Ectodermal cell (in vitro differentiated cells): Measurements from ENCODE around the gene ZER1.
A peak's percentile ranks its signal among the peaks of the same experiment; 100 is the strongest.
"Not testable (repeated sequence)": the region's sequence is repeated elsewhere in the genome, so short reads cannot be mapped to it uniquely, and the experiment has no call there.

ENCODE experiments used
- H3K27ac ChIP-seq: 2 replicates; pipeline ENCODE4 v1.7.0; 2013; ENCODE audit warnings: mild to moderate bottlenecking, low read depth, low read length; ENCODE audit not compliant: insufficient read depth, poor library complexity, severe bottlenecking
- H3K27me3 ChIP-seq: 2 replicates; pipeline ENCODE4 v1.7.0; 2013; ENCODE audit warnings: mild to moderate bottlenecking, low read length; ENCODE audit not compliant: insufficient read depth, control insufficient read depth, poor library complexity, severe bottlenecking
- H3K36me3 ChIP-seq: one replicate; pipeline ENCODE4 v1.7.0; 2013; ENCODE audit warnings: low read length; ENCODE audit not compliant: control insufficient read depth, insufficient read depth
- H3K4me1 ChIP-seq: one replicate; pipeline ENCODE4 v1.7.0; 2013; ENCODE audit warnings: low read length; ENCODE audit not compliant: control insufficient read depth, insufficient read depth
- H3K4me3 ChIP-seq: 2 replicates; pipeline ENCODE4 v1.7.0; 2013; ENCODE audit warnings: low read depth, low read length, control low read depth; ENCODE audit not compliant: insufficient read depth
- H3K9me3 ChIP-seq: 2 replicates; pipeline ENCODE4 v1.7.0; 2013; ENCODE audit warnings: mild to moderate bottlenecking, low read length, moderate library complexity; ENCODE audit not compliant: control insufficient read depth
- WGBS, 2 experiments: methylation state at CpG; one replicate each; pipeline ENCODE4 v1.1.7; 2013; ENCODE audit warnings: missing lambda C conversion rate in 2 of 2; 5-methylcytosine and 5-hydroxymethylcytosine counted together

Gene ZER1

GRCh38 chr9:128788445-128788844 lies 16.7 kb upstream of the ZER1 start:
- peak overlapping the region; percentile 89 for H3K4me3 ChIP-seq

DNA sequence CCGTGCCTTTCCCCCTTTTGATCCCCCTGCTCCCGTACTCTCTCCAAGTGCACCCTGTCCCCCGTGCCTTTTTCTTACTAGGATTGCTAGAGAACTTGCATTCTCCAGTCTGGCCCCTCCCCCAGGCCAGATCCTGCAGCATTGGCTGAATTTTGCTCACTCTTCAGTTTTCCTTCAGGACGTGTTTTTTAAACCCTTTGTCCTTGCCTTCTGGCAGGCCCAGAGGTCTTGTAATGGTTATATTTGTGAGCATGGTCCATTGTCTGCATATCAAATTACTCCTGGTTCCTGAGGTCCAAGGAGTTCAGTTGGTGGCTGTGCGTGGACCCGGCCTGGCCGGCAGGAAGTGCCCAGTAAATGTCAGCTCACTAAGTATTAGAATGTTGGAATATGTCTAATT lies 15.9 kb upstream of the ZER1 start:
- 22 to 23% methylated on average over 6 of the region's 7 CpGs for WGBS, 2 experiments
- H3K27ac ChIP-seq = no peak overlapping the region

More at GRCh38 chr9:128788445-128788844, 16.7 kb upstream of the ZER1 start:
- Histone ChIP-seq H3K27ac (no peak overlapping the region), H3K36me3 (peaks cover 5% of the 10 kb centered on the region), H3K9me3 (no peaks in the 10 kb centered on the region), H3K4me1 (no peaks in the 10 kb centered on the region), H3K27me3 (no peaks in the 10 kb centered on the region)
- 89 to 97% methylated on average over 1 of the region's 1 CpG for WGBS, 2 experiments

DNA sequence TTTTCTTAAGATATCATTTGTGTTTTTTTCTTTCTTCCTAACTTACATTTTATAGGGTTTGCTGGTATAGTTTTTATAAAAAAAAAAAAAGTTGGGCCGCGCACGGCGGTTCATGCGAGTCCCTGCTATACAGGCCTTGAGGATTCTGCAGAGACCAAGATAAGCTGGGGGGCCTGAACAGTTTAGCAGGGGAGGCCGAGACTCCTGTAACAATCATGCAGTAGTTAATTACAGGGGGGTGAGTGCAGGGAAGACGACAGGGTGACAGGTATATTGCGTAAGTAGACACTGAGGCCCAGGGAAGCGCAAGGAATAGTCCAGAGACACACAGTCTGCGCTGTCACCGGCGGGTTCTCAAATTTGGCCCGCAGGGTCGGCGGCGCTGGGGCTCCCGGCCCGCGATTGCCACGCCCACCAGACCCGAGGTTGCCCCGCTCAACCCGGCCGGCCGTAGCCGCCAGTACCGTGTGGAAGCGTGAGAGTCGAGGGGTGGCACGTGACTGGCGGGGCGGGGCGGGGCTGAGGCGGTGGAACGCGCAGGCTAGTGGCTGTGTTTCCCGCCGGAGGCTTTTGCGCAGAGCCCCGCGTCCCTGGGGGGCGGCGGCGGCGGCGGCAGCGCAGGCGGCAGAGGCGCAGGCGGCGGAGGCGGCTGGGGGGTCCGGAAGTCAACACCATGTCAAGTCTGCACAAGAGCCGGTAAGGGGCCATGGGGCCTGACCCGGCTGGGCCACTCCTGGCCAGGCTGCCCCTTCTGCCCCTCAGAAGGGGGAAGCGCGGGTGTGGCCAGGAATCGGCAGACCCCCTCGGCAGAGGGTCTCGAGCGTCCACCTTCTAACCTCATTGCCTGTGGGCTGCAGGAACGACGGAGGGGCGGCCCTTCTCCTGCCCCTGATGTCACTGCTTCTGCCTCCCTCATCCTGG lies 15.2 kb upstream of the ZER1 start, which contains the start of gene TBC1D13:
TSS of gene TBC1D13 (plus strand) at position 573 of the 921 bp plus-strand sequence. CDS start at position 674, 101 bp downstream.
- H3K27ac ChIP-seq = peak within 1 kb of the TSS; percentile 74
- H3K4me1 ChIP-seq = no peaks in the 10 kb centered on the region
- H3K4me3 ChIP-seq = peak within 1 kb of the TSS; percentile 89
- WGBS, 2 experiments = 10% methylated on average over 64 of the region's 64 CpGs
- H3K36me3 ChIP-seq = peaks cover 3% of the 10 kb centered on the region
- no peaks in the 10 kb centered on the region for H3K27me3 ChIP-seq
- no peaks in the 10 kb centered on the region for H3K9me3 ChIP-seq

More for the DNA sequence above, 15.9 kb upstream of the ZER1 start:
- Histone ChIP-seq H3K27me3 (no peaks in the 10 kb centered on the region), H3K36me3 (peaks cover 3% of the 10 kb centered on the region), H3K4me1 (no peaks in the 10 kb centered on the region), H3K4me3 (peak overlapping the region; percentile 89), H3K9me3 (no peaks in the 10 kb centered on the region)

DNA sequence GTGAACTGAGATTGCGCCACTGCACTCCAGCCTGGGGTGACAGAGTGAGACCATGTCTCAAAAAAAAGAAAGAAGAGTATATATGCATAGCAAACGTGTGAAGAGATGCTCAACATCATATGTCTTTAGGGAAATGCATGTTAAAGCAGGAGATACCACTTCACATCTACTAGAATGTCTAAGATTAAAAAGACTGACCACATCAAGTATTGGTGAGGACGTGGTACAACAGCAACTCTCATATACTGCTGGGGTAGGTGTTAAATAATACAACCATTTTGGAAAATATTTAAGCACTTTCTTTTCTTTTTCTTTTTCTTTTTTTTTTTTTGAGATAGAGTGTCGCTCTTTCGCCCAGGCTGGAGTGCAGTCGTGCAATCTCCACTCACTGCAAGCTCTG lies 13.7 kb upstream of the ZER1 start:
- 92 to 98% methylated on average over 4 to 5 of the region's 6 CpGs for WGBS, 2 experiments
- no peak overlapping the region for H3K4me3 ChIP-seq
- no peaks in the 10 kb centered on the region for H3K36me3 ChIP-seq
- H3K27me3 ChIP-seq = no peaks in the 10 kb centered on the region
- H3K9me3 ChIP-seq = no peaks in the 10 kb centered on the region
- H3K27ac ChIP-seq = no peak overlapping the region
- H3K4me1 ChIP-seq = no peaks in the 10 kb centered on the region

DNA sequence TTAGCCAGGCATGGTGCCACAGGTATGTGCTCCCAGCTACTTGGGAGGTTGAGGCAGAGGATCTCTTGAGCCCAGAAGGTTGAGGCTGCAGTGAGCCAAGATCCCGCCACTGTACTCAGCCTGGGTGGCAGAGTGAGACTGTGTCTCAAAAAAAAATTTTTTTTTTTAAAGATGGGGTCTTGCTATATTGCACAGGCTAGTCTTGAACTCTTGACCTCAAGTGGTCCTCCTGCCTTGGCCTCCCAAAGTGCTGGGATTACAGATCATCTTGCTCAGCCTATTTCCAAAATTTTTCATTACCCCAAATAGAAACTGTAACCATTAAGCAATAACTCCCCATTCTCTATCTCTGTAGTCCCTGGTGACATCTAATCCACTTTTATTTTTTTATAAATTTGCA lies 10.9 kb upstream of the ZER1 start:
- WGBS, 2 experiments = 85 to 86% methylated on average over 1 of the region's 1 CpG
- Histone ChIP-seq H3K4me1 (no peaks in the 10 kb centered on the region), H3K27me3 (no peaks in the 10 kb centered on the region), H3K27ac (no peak overlapping the region), H3K36me3 (no peaks in the 10 kb centered on the region), H3K4me3 (no peak overlapping the region), H3K9me3 (no peaks in the 10 kb centered on the region)

GRCh38 chr9:128781187-128782070 lies 9.7 kb upstream of the ZER1 start:
- 81 to 93% methylated on average over 7 of the region's 7 CpGs for WGBS, 2 experiments
- Histone ChIP-seq H3K4me3 (no peak overlapping the region), H3K27ac (no peak overlapping the region), H3K4me1 (no peaks in the 10 kb centered on the region), H3K27me3 (no peaks in the 10 kb centered on the region), H3K9me3 (no peaks in the 10 kb centered on the region), H3K36me3 (no peaks in the 10 kb centered on the region)

GRCh38 chr9:128780093-128780492 lies 8.4 kb upstream of the ZER1 start:
- 95 to 97% methylated on average over 27 of the region's 27 CpGs for WGBS, 2 experiments
- not testable (repeated sequence) for H3K36me3 ChIP-seq, H3K9me3 ChIP-seq, H3K27me3 ChIP-seq, H3K4me3 ChIP-seq, H3K27ac ChIP-seq, H3K4me1 ChIP-seq

DNA sequence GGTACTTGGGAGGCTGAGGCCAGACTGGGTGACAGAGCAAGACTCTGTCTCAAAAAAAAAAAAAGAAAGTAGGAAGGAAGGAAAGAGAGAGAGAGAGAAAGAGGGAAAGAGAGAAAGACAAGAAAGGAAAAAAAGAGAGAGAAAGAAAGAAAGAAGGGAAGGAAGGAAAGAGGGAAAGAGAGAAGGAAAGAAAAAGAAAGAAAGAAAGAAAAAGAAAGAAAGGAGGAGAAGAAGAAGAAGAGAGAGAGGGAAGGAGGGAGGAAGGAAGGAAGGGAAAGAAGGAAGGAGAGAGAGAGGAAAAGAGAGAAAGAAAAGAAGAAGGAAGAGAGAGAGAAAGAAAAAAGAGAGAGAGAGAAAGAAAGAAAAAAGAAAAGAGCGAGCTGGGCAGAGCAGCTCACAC lies 3.1 kb upstream of the ZER1 start:
- no peaks in the 10 kb centered on the region for H3K36me3 ChIP-seq
- H3K4me1 ChIP-seq = peaks cover 5% of the 10 kb centered on the region
- H3K27ac ChIP-seq = no peak overlapping the region
- no peak overlapping the region for H3K4me3 ChIP-seq
- H3K9me3 ChIP-seq = no peaks in the 10 kb centered on the region
- no peaks in the 10 kb centered on the region for H3K27me3 ChIP-seq
- 89 to 97% methylated on average over 1 of the region's 1 CpG for WGBS, 2 experiments

- Histone ChIP-seq H3K36me3 (no peaks in the 10 kb centered on the region), H3K4me1 (peaks cover 5% of the 10 kb centered on the region), H3K4me3 (no peak overlapping the region), H3K27me3 (no peaks in the 10 kb centered on the region), H3K9me3 (no peaks in the 10 kb centered on the region), H3K27ac (no peak overlapping the region)
- 94 to 96% methylated on average over 5 of the region's 5 CpGs for WGBS, 2 experiments
These were observed 1.3 kb upstream of the ZER1 start for GRCh38 chr9:128773049-128773448.
